PC-3 (cell line): ENCODE data around the gene KCNK4.

ENCODE experiments used
- EZH2 ChIP-seq: fragments of 300-600 bp; sonication (generic); IDR thresholded peaks from one replicate; pipeline ENCODE4 v1.6.1; 2017; ENCODE audit warnings: antibody characterized with exemption, mild to moderate bottlenecking, low read length; ENCODE audit not compliant: unreplicated experiment
- TF ChIP-seq, protein P1 (sequence below): fragments of 300-600 bp; sonication (generic); conservative IDR thresholded peaks from 2 replicates; pipeline ENCODE4 v1.5.1; 2017; ENCODE audit warnings: antibody characterized with exemption, low read depth, mild to moderate bottlenecking, low read length

DNA sequence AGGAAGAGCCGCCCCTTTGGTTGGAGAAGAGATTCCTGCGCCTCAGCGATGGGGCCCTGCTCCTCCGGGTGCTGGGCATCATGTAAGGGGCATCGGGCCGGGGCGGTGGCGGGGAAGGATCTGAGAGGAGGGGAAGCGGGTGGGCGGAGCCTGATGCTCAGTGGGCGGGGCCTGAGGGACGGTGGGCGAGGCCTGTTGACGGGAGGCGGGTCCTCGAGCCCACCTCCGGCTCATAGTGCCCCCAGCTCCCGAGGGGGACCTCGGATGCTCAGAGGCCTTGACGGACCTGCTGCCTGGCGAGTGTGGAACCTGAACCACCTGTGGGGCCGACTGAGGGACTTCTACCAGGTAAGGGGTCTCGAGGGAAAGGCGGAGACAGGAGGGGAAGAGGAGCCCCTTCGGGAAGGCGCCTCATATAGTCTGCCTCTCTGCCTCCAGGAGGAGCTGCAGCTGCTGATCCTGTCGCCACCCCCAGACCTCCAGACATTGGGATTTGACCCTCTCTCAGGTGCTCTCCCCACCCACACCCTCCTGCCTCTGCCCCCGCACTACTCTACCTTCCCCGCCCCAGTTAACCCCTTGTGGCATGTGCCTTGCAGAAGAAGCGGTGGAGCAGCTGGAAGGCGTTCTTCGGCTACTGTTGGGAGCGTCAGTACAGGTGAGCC is 49.7 kb downstream of the KCNK4 start:
- TF ChIP-seq, protein P1, sequence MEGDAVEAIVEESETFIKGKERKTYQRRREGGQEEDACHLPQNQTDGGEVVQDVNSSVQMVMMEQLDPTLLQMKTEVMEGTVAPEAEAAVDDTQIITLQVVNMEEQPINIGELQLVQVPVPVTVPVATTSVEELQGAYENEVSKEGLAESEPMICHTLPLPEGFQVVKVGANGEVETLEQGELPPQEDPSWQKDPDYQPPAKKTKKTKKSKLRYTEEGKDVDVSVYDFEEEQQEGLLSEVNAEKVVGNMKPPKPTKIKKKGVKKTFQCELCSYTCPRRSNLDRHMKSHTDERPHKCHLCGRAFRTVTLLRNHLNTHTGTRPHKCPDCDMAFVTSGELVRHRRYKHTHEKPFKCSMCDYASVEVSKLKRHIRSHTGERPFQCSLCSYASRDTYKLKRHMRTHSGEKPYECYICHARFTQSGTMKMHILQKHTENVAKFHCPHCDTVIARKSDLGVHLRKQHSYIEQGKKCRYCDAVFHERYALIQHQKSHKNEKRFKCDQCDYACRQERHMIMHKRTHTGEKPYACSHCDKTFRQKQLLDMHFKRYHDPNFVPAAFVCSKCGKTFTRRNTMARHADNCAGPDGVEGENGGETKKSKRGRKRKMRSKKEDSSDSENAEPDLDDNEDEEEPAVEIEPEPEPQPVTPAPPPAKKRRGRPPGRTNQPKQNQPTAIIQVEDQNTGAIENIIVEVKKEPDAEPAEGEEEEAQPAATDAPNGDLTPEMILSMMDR, result no peak
- no peak for TF ChIP-seq EZH2
